NCI-H69 (cell line): Measurements from ENCODE around the gene CEP164.

Source experiments
- DNase-seq: peaks from one replicate; lab custom pipeline; 2025; lab: John Stamatoyannopoulos, UW

Gene CEP164

GRCh38 chr11:117420598-117420997 is 92.9 kb downstream of the CEP164 start:
- no peak for DNase-seq

- DNase-seq: no peak
These were observed 93.4 kb downstream of the CEP164 start for GRCh38 chr11:117421041-117421440.

GRCh38 chr11:117421476-117421875 is 93.8 kb downstream of the CEP164 start:
- no peak for DNase-seq

- DNase-seq: no peak
These were observed 95.5 kb downstream of the CEP164 start for GRCh38 chr11:117423046-117423575.

- DNase-seq: no peak
These were observed 97.1 kb downstream of the CEP164 start for GRCh38 chr11:117424781-117425180.

GRCh38 chr11:117425679-117426296 is 98.1 kb downstream of the CEP164 start:
- no peak for DNase-seq

- DNase-seq: peak; percentile 81
These were observed 98.6 kb downstream of the CEP164 start for GRCh38 chr11:117426297-117426685.

GRCh38 chr11:117426941-117427340 is 99.3 kb downstream of the CEP164 start:
- DNase-seq: no peak

- DNase-seq: no peak
These were observed 99.8 kb downstream of the CEP164 start for GRCh38 chr11:117427356-117427874.

GRCh38 chr11:117428186-117428855 is 100.7 kb downstream of the CEP164 start:
- DNase-seq: no peak

- peak; percentile 15 for DNase-seq
These were observed 101.2 kb downstream of the CEP164 start for GRCh38 chr11:117428856-117429229.

- DNase-seq: no peak
These were observed 102.8 kb downstream of the CEP164 start for GRCh38 chr11:117430293-117430955.

- DNase-seq: no peak
These were observed 103.8 kb downstream of the CEP164 start for GRCh38 chr11:117431436-117431835.

GRCh38 chr11:117433717-117434116 is 106.1 kb downstream of the CEP164 start:
- DNase-seq: no peak

GRCh38 chr11:117434481-117434880 is 106.8 kb downstream of the CEP164 start:
- DNase-seq: no peak

- DNase-seq: no peak
These were observed 107.7 kb downstream of the CEP164 start for GRCh38 chr11:117435326-117435725.

- no peak for DNase-seq
These were observed 109.6 kb downstream of the CEP164 start for GRCh38 chr11:117437041-117437790.

- DNase-seq: no peak
These were observed 110.1 kb downstream of the CEP164 start for GRCh38 chr11:117437791-117438130.

- no peak for DNase-seq
These were observed 110.8 kb downstream of the CEP164 start for GRCh38 chr11:117438371-117439000.

GRCh38 chr11:117439256-117439655 is 111.6 kb downstream of the CEP164 start:
- DNase-seq: no peak

GRCh38 chr11:117440258-117440657 is 112.6 kb downstream of the CEP164 start:
- no peak for DNase-seq
